CD14-positive monocyte (primary cell): ENCODE results near the gene RAB3GAP1. TPM values are rescaled to one million over a fixed set of nuclear protein-coding genes. Genes with fewer than 3 reads are reported as not detected.

Experiments used
- DNase-seq, 3 donors: peaks; one replicate each; pipeline ENCODE4 v3.0.0-alpha.2; 2011 to 2022
- H2AFZ ChIP-seq: 2 replicates; pipeline ENCODE4 v1.6.0; 2012; ENCODE audit warnings: mild to moderate bottlenecking, low read depth, low read length, inconsistent platforms; ENCODE audit not compliant: insufficient read depth, poor library complexity, severe bottlenecking
- H3K27ac ChIP-seq, 2 donors: 1 replicate in 1 of 2; 2 replicates in 1 of 2; pipeline ENCODE4 v1.5.1; 2012 to 2013; ENCODE audit warnings: low read length in 2 of 2, control low read depth in 1 of 2, inconsistent platforms in 1 of 2, low read depth in 1 of 2, mild to moderate bottlenecking in 1 of 2
- H3K27me3 ChIP-seq, 2 donors: one replicate each; pipeline versions ENCODE4 v1.6.0 to v1.6.1; 2011 to 2013; ENCODE audit warnings: low read length in 2 of 2; ENCODE audit not compliant: control insufficient read depth in 2 of 2, insufficient read depth in 2 of 2
- H3K36me3 ChIP-seq, 2 donors: replicated peaks in 1 of 2; 1 replicate in 1 of 2; 2 replicates in 1 of 2; pipeline versions ENCODE4 v1.5.1 to v1.6.1; 2012 to 2013; ENCODE audit warnings: low read length in 2 of 2, control low read depth in 1 of 2, inconsistent platforms in 1 of 2, mild to moderate bottlenecking in 1 of 2; ENCODE audit not compliant: insufficient read depth in 2 of 2, control insufficient read depth in 1 of 2
- H3K4me1 ChIP-seq, 2 donors: 1 replicate in 1 of 2; 2 replicates in 1 of 2; pipeline versions ENCODE4 v1.5.1 to v1.6.1; 2012 to 2013; ENCODE audit warnings: low read length in 2 of 2, control low read depth in 1 of 2, inconsistent platforms in 1 of 2, mild to moderate bottlenecking in 1 of 2, moderate library complexity in 1 of 2; ENCODE audit not compliant: insufficient read depth in 2 of 2, control insufficient read depth in 1 of 2
- H3K4me2 ChIP-seq: replicated peaks from 2 replicates; pipeline ENCODE3; 2012; ENCODE audit warnings: low read length, moderate library complexity, mild to moderate bottlenecking; ENCODE audit not compliant: poor library complexity, severe bottlenecking; ENCODE audit errors: extremely low read depth
- H3K4me3 ChIP-seq, 3 experiments: fragments of 200-600 bp in 1 of 3; sonication (generic) in 1 of 3; replicated peaks in 1 of 3; 1 replicate in 2 of 3; 2 replicates in 1 of 3; pipeline ENCODE4 v1.5.1; 2011 to 2013; ENCODE audit warnings: low read length in 3 of 3, mild to moderate bottlenecking in 3 of 3, control low read depth in 2 of 3, low read depth in 2 of 3, inconsistent platforms in 1 of 3, moderate library complexity in 1 of 3
- H3K79me2 ChIP-seq: 2 replicates; pipeline ENCODE4 v1.6.0; 2012; ENCODE audit warnings: mild to moderate bottlenecking, control low read depth, inconsistent platforms, low read length, moderate library complexity; ENCODE audit not compliant: insufficient read depth
- H3K9ac ChIP-seq: 2 replicates; pipeline ENCODE4 v1.6.0; 2017; ENCODE audit warnings: low read length, mild to moderate bottlenecking; ENCODE audit not compliant: insufficient read depth, poor library complexity, severe bottlenecking
- H3K9me3 ChIP-seq, 2 donors: replicated peaks in 1 of 2; 1 replicate in 1 of 2; 2 replicates in 1 of 2; pipeline versions ENCODE4 v1.5.1 to v1.6.1; 2012 to 2013; ENCODE audit warnings: low read length in 2 of 2, control low read depth in 1 of 2; ENCODE audit not compliant: control insufficient read depth in 1 of 2, insufficient read depth in 1 of 2
- H4K20me1 ChIP-seq: 2 replicates; pipeline ENCODE4 v1.6.0; 2012; ENCODE audit warnings: mild to moderate bottlenecking, low read length, control low read depth, moderate library complexity; ENCODE audit not compliant: insufficient read depth
- H3K27ac Mint-ChIP-seq, 7 donors: one replicate each; pipeline ENCODE4 v1.8.0; 2020; ENCODE audit warnings: mild to moderate bottlenecking in 7 of 7, mixed read lengths in 7 of 7, moderate library complexity in 6 of 7, inconsistent platforms in 2 of 7
- H3K27me3 Mint-ChIP-seq, 3 donors: one replicate each; pipeline ENCODE4 v1.8.0; 2021 to 2022; ENCODE audit warnings: low read depth in 3 of 3, mild to moderate bottlenecking in 3 of 3, mixed read lengths in 3 of 3, moderate library complexity in 3 of 3, inconsistent platforms in 1 of 3
- H3K36me3 Mint-ChIP-seq, 2 donors: one replicate each; pipeline ENCODE4 v1.8.0; 2020; ENCODE audit warnings: mixed read lengths in 2 of 2, inconsistent platforms in 1 of 2, mild to moderate bottlenecking in 1 of 2
- H3K4me1 Mint-ChIP-seq: one replicate; pipeline ENCODE4 v1.8.0; 2020; ENCODE audit warnings: mild to moderate bottlenecking, mixed read lengths
- H3K4me3 Mint-ChIP-seq, 2 donors: one replicate each; pipeline ENCODE4 v1.8.0; 2020; ENCODE audit warnings: mild to moderate bottlenecking in 2 of 2, mixed read lengths in 2 of 2, moderate library complexity in 1 of 2
- H3K9me3 Mint-ChIP-seq, 7 donors: one replicate each; pipeline ENCODE4 v1.8.0; 2020 to 2022; ENCODE audit warnings: mixed read lengths in 7 of 7, mild to moderate bottlenecking in 6 of 7, moderate library complexity in 6 of 7, inconsistent platforms in 2 of 7
- CTCF ChIP-seq: fragments of 200-600 bp; IDR thresholded peaks from one replicate; pipeline ENCODE4 v1.8.0; 2022; ENCODE audit warnings: antibody characterized with exemption, mild to moderate bottlenecking
- WGBS: methylation state at CpG from one replicate; pipeline ENCODE4 v1.1.5; 2013; ENCODE audit warnings: missing lambda C conversion rate; ENCODE audit not compliant: insufficient coverage; 5-methylcytosine and 5-hydroxymethylcytosine counted together
- intact Hi-C, 2 donors: fragments of 100-400 bp; cut with micrococcal nuclease; formaldehyde crosslinking; loops; one replicate each; pipeline versions ENCODE4 v1.15.0 to v1.15.1; 2023
- polyA plus RNA-seq, 3 donors: library from polyadenylated mRNA; depleted of rRNA in 1 of 3; unstranded in 2 of 3; stranded (reverse) in 1 of 3; fragments of 300-500 nt in 2 of 3; fragments of >200 nt in 1 of 3; fragmentation: Illumina TruSeq in 2 of 3; gene quantifications; 1 replicate in 2 of 3; 2 replicates in 1 of 3; pipeline ENCODE4 v1.2.3, GENCODE V29; 2012 to 2021

The RAB3GAP1 gene
- polyA plus RNA-seq, 3 donors, result 8.0 to 17.4 (median 11.3) TPM

- Mint-ChIP-seq H3K4me1 (no peaks in the 10 kb centered on the region), H3K27ac (no peak overlapping the region), H3K4me3 (no peak overlapping the region), H3K36me3 (no peaks in the 10 kb centered on the region), H3K9me3 (peaks cover 3 to 12% (median 6%) of the 10 kb centered on the region in 7 donors), H3K27me3 (peaks cover 2 to 5% (median 3%) of the 10 kb centered on the region in 3 donors)
- Histone ChIP-seq H4K20me1 (no peaks in the 10 kb centered on the region), H3K9ac (no peak overlapping the region), H3K36me3 (no peaks in the 10 kb centered on the region), H3K27me3 (no peaks in the 10 kb centered on the region), H3K9me3 (peaks cover 0 to 6% of the 10 kb centered on the region in 2 donors), H3K4me3 (no peak overlapping the region), H3K79me2 (no peaks in the 10 kb centered on the region), H3K27ac (no peak overlapping the region), H3K4me2 (no peak overlapping the region), H3K4me1 (no peaks in the 10 kb centered on the region), H2AFZ (no peak overlapping the region)
- TF ChIP-seq CTCF, result no peak
- DNase-seq, result no peak
- intact Hi-C loops, result no loop called here
- WGBS, result 80% methylated on average over 8 of the region's 10 CpGs
These were observed 28.9 kb upstream of the RAB3GAP1 start for GRCh38 chr2:135022952-135023880.

GRCh38 chr2:135023886-135024485 is 28.1 kb upstream of the RAB3GAP1 start:
- peaks cover 3 to 12% (median 6%) of the 10 kb centered on the region in 7 donors for H3K9me3 Mint-ChIP-seq
- H3K4me2 ChIP-seq, result no peak overlapping the region
- no peak for DNase-seq
- H3K36me3 ChIP-seq, result no peaks in the 10 kb centered on the region
- H3K4me1 Mint-ChIP-seq, result no peaks in the 10 kb centered on the region
- no peak overlapping the region for H2AFZ ChIP-seq
- no peak for TF ChIP-seq CTCF
- no peak overlapping the region for H3K4me3 ChIP-seq
- no peaks in the 10 kb centered on the region for H3K4me1 ChIP-seq
- H3K4me3 Mint-ChIP-seq, result no peak overlapping the region
- H3K27me3 ChIP-seq, result no peaks in the 10 kb centered on the region
- 100% methylated on average over 3 of the region's 5 CpGs for WGBS
- peaks cover 0 to 6% of the 10 kb centered on the region in 2 donors for H3K9me3 ChIP-seq
- intact Hi-C loops, result no loop called here
- H3K9ac ChIP-seq, result no peak overlapping the region
- no peak overlapping the region for H3K27ac Mint-ChIP-seq
- no peaks in the 10 kb centered on the region for H4K20me1 ChIP-seq
- H3K36me3 Mint-ChIP-seq, result no peaks in the 10 kb centered on the region
- H3K27ac ChIP-seq, result no peak overlapping the region
- peaks cover 2 to 5% (median 5%) of the 10 kb centered on the region in 3 donors for H3K27me3 Mint-ChIP-seq
- no peaks in the 10 kb centered on the region for H3K79me2 ChIP-seq
